Adrenal gland (tissue), 12 donors: ENCODE data around the gene BRD7. TPM values are rescaled to one million over a fixed set of nuclear protein-coding genes. Genes with fewer than 3 reads are reported as not detected.
A peak's percentile ranks its signal among the peaks of the same experiment; 100 is the strongest.

Source experiments
- DNase-seq, 7 donors: peaks; one replicate each; pipeline ENCODE4 v3.0.0-alpha.2; 2019 to 2020
- H3K27ac ChIP-seq, 5 donors: fragments of 200-600 bp; sonication (generic) in 4 of 5; 1 replicate in 3 of 5; 2 replicates in 2 of 5; pipeline versions ENCODE4 v1.5.1 to v1.8.0; 2016 to 2020; ENCODE audit warnings: mild to moderate bottlenecking in 1 of 5
- H3K27me3 ChIP-seq: fragments of 200-600 bp; 2 replicates; pipeline ENCODE4 v1.8.0; 2021
- H3K36me3 ChIP-seq, 2 donors: fragments of 200-600 bp; replicated peaks in 1 of 2; 1 replicate in 1 of 2; 2 replicates in 1 of 2; pipeline versions ENCODE4 v1.5.1 to v1.8.0; 2018 to 2022
- H3K4me1 ChIP-seq, 2 donors: fragments of 200-600 bp; replicated peaks in 1 of 2; 1 replicate in 1 of 2; 2 replicates in 1 of 2; pipeline versions ENCODE4 v1.5.1 to v1.8.0; 2018 to 2021
- H3K4me3 ChIP-seq, 4 donors: fragments of 200-600 bp; sonication (generic) in 3 of 4; one replicate each; pipeline ENCODE4 v1.5.1; 2016 to 2018
- H3K9me3 ChIP-seq, 3 donors: fragments of 200-600 bp; sonication (generic) in 1 of 3; replicated peaks in 1 of 3; 1 replicate in 2 of 3; 2 replicates in 1 of 3; pipeline versions ENCODE4 v1.5.1 to v1.8.0; 2016 to 2021
- POLR2A ChIP-seq, 2 donors: fragments of 450-650 bp; IDR thresholded peaks; one replicate each; pipeline ENCODE4 v1.6.1; 2017; ENCODE audit warnings: antibody characterized with exemption in 2 of 2, mild to moderate bottlenecking in 2 of 2, moderate library complexity in 1 of 2
- WGBS, 4 donors: extraction: QIAGEN DNeasy Blood & Tissue Kit in 2 of 4; methylation state at CpG; one replicate each; pipeline versions ENCODE4 v1.1.5 to v1.1.7; 2013 to 2017; 5-methylcytosine and 5-hydroxymethylcytosine counted together
- intact Hi-C, 2 donors: fragments of 100-400 bp; cut with DNase I; formaldehyde crosslinking; loops; one replicate each; pipeline versions ENCODE4 v1.14.1 to v1.15.0; 2022 to 2023
- polyA plus RNA-seq, 3 donors: library from polyadenylated mRNA; stranded (reverse); fragments of 200-250 nt in 2 of 3; fragments of 350-450 nt in 1 of 3; fragmentation: Illumina TruSeq in 1 of 3; extraction: RNeasy Lipid Tissue Mini Kit (QIAGEN cat#74804) in 1 of 3; gene quantifications; one replicate each; pipeline ENCODE4 v1.2.3, GENCODE V29; 2013 to 2014
- total RNA-seq, 9 donors: library from RNA; depleted of rRNA in 4 of 9; stranded (reverse); fragments of >200 nt in 4 of 9; fragments of 120-200 nt in 1 of 9; fragmentation: NEBNext Ultra II Directional in 1 of 9; extraction: Animal tissue kit (Norgen Biotek cat#: 25700) in 1 of 9; gene quantifications; one replicate each; pipeline versions ENCODE4 v1.1.0 to v1.2.4, GENCODE V29; 2013 to 2023
- TF ChIP-seq, protein P1 (sequence below), 6 experiments: fragments of 450-650 bp in 4 of 6; fragments of 200-600 bp in 2 of 6; sonication (generic) in 1 of 6; IDR thresholded peaks; 1 replicate in 5 of 6; 2 replicates in 1 of 6; pipeline versions ENCODE4 v1.5.1 to v1.8.0; 2016 to 2021; ENCODE audit warnings: antibody characterized with exemption in 6 of 6, mild to moderate bottlenecking in 2 of 6, moderate library complexity in 1 of 6
- donor health status: healthy with polysubstance abuse.
- donor health status: Bipolar disorder and iron deficiency.
- donor health status: DM: yes; HTN: yes; CAD: no.
- donor health status: DM: no; HTN: no; CAD: no.
- donor health status: DM: no; HTN: no; CAD: no.
- donor health status: DM: yes; HTN: yes; CAD: no.

Gene BRD7
- total and polyA plus RNA-seq, 12 donors, result 37.2 to 117 (median 58.7) TPM

GRCh38 chr16:50269061-50269705 lies 99.6 kb downstream of the BRD7 start:
- Histone ChIP-seq H3K4me3 (no peak overlapping the region), H3K4me1 (peaks cover 0 to 9% of the 10 kb centered on the region in 2 donors), H3K27me3 (no peaks in the 10 kb centered on the region), H3K36me3 (no peaks in the 10 kb centered on the region), H3K9me3 (no peaks in the 10 kb centered on the region), H3K27ac (no peak overlapping the region)
- TF ChIP-seq POLR2A (IDR thresholded peaks at IDR 0.05), result no peak
- TF ChIP-seq, protein P1, sequence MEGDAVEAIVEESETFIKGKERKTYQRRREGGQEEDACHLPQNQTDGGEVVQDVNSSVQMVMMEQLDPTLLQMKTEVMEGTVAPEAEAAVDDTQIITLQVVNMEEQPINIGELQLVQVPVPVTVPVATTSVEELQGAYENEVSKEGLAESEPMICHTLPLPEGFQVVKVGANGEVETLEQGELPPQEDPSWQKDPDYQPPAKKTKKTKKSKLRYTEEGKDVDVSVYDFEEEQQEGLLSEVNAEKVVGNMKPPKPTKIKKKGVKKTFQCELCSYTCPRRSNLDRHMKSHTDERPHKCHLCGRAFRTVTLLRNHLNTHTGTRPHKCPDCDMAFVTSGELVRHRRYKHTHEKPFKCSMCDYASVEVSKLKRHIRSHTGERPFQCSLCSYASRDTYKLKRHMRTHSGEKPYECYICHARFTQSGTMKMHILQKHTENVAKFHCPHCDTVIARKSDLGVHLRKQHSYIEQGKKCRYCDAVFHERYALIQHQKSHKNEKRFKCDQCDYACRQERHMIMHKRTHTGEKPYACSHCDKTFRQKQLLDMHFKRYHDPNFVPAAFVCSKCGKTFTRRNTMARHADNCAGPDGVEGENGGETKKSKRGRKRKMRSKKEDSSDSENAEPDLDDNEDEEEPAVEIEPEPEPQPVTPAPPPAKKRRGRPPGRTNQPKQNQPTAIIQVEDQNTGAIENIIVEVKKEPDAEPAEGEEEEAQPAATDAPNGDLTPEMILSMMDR (IDR thresholded peaks at IDR 0.05), result no peak
- DNase-seq, result no peak
- intact Hi-C loops, result no loop called here
- 83 to 97% (median 94%) methylated on average over 12 to 13 of the region's 13 CpGs for WGBS, 4 donors

DNA sequence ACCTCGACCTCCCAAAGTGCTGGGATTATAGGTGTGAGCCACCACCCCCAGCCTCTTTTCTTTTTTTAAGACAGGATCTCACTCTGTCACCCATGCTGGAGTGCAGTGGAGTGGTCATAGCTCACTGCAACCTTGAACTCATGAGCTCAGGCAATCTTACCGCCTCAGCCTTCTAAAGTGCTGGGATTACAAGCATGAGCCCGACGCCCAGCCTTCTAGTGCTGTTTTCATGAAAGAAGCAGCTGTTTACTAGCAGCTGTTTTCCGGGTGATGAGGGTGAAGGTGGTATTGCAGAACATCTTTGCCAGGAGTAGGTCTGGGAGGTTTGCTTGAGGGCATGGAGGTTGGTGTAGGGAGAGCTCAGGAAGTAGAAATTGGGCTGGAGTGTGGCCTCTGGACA lies 100.4 kb downstream of the BRD7 start:
- Histone ChIP-seq H3K9me3 (no peaks in the 10 kb centered on the region), H3K27me3 (no peaks in the 10 kb centered on the region), H3K27ac (no peak overlapping the region), H3K4me3 (no peak overlapping the region), H3K36me3 (no peaks in the 10 kb centered on the region), H3K4me1 (peaks cover 0 to 9% of the 10 kb centered on the region in 2 donors)
- 58 to 73% (median 66%) methylated on average over 5 of the region's 5 CpGs for WGBS, 4 donors
- no peak for DNase-seq
- TF ChIP-seq POLR2A (IDR thresholded peaks at IDR 0.05), result no peak
- TF ChIP-seq, protein P1 (IDR thresholded peaks at IDR 0.05), result no peak
- intact Hi-C loops, result no loop called here

DNA sequence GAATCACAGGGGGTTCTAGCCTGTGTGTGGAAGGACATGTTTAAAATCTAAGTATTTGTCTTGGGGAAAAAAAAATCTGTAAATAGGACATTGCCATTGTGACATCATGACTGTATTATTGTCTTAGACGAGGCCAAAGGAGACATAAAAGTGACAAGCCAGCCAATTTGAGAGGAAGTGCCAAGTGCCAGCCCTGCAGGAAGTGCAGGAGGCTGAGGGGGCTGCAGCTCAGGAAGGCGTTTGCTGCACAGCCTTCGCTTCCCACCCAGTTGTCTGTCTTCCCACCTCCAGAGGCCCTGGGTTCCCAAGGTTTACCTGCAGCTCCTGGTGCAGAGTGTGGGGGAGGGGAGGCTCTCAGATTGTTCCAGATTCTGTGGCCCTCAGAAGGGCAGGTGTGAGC lies 101.1 kb downstream of the BRD7 start:
- no peaks in the 10 kb centered on the region for H3K9me3 ChIP-seq
- WGBS, 4 donors, result 51 to 59% (median 54%) methylated on average over 3 of the region's 3 CpGs
- H3K4me3 ChIP-seq, result no peak overlapping the region
- peak in 1 of 7 donors; percentile 24 for DNase-seq
- no peak for TF ChIP-seq POLR2A (IDR thresholded peaks at IDR 0.05)
- TF ChIP-seq, protein P1 (IDR thresholded peaks at IDR 0.05), result no peak
- intact Hi-C loops, result no loop called here
- H3K27me3 ChIP-seq, result no peaks in the 10 kb centered on the region
- peak overlapping the region in 2 of 5 donors; percentile 35 to 45 for H3K27ac ChIP-seq
- peaks cover 0 to 9% of the 10 kb centered on the region in 2 donors for H3K4me1 ChIP-seq
- no peaks in the 10 kb centered on the region for H3K36me3 ChIP-seq

- H3K9me3 ChIP-seq, result no peaks in the 10 kb centered on the region
- no peaks in the 10 kb centered on the region for H3K27me3 ChIP-seq
- intact Hi-C loops, result no loop called here
- no peak overlapping the region for H3K4me3 ChIP-seq
- H3K27ac ChIP-seq, result peak overlapping the region in 3 of 5 donors; percentile 19 to 45 (median 35)
- WGBS, 4 donors, result 78 to 87% (median 80%) methylated on average over 6 to 8 of the region's 8 CpGs
- peaks cover 0 to 9% of the 10 kb centered on the region in 2 donors for H3K4me1 ChIP-seq
- no peak for DNase-seq
- no peaks in the 10 kb centered on the region for H3K36me3 ChIP-seq
- TF ChIP-seq, protein P1 (IDR thresholded peaks at IDR 0.05), result no peak
Measured at GRCh38 chr16:50267151-50267631, 101.6 kb downstream of the BRD7 start.
